GM21529 (cell line): ENCODE data around the gene ZDHHC11.
"Not testable (repeated sequence)": the region's sequence is repeated elsewhere in the genome, so short reads cannot be mapped to it uniquely, and the experiment has no call there.

ENCODE experiments used
- ATAC-seq: cut with Tn5 transposase; IDR thresholded peaks from one replicate; pipeline ENCODE4 v1.9.1; 2021; ENCODE audit not compliant: unreplicated experiment

ZDHHC11 gene

DNA sequence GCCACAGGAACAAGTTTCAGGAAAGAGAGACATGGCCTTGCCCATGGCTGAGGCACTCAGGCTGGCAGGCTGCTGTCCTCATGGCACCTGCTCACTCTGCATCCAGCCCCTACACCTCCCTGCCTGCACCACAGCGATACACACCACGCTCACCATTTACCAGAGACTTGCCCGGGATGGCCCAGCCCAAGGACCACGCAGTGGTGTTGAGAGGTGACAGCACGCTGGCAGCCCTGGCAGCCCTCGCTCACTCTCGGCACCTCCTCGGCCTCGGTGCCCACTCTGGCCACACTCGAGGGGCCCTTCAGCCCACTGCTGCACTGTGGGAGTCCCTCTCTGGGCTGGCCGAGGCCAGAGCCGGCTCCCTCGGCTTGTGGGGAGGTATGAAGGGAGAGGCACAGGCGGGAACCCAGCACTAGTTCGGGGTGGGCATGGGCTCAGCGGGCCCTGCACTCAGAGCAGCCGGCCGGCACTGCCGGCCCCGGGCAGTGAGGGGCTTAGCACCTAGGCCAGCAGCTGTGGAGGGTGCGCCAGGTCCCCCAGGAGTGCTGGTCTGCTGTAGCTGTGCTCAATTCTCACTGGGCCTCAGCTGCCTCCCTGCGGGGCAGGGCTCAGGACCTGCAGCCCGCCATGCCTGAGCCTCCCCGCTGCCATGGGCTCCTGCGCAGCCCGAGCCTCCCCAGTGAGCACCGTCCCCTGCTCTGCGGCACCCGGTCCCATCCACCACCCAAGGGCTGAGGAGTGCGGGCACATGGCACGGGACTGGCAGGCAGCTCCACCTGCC lies 86.6 kb downstream of the ZDHHC11 start:
- ATAC-seq, result no peak

DNA sequence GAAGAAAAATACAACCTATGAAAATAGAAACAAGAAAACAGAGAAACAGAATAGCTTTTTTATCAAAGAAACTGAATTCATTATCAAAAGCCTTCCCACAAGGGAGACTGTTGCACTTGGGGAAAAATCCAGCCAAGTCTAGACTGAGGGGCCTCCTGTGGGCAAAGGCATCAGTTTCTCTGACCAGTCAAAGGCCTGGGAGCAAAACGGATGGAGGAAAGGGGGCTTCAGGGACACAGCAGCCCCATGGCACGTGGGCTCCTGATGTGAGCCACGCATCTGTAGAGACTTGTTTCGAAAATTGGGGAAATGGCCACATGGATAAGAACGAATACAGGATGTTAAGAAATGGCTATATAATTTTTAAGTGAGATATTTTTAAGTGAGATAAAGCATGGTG lies 87.4 kb downstream of the ZDHHC11 start:
- no peak for ATAC-seq

DNA sequence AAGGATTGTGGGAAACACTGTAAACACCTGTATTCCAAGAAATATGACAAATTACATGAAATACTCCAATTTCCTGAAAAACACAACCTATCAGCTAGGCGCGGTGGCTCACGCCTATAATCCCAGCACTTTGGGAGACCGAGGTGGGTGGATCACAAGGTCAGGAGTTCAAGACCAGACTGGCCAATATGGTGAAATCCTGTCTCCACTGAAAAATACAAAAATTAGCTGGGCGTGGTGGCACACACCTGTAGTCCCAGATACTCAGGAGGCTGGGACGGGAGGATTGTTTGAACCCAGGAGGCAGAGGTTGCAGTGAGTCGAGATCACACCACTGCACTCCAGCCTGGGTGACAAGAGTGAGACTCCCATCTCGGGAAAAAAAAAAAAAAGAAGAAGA lies 87.8 kb downstream of the ZDHHC11 start:
- not testable (repeated sequence) for ATAC-seq

DNA sequence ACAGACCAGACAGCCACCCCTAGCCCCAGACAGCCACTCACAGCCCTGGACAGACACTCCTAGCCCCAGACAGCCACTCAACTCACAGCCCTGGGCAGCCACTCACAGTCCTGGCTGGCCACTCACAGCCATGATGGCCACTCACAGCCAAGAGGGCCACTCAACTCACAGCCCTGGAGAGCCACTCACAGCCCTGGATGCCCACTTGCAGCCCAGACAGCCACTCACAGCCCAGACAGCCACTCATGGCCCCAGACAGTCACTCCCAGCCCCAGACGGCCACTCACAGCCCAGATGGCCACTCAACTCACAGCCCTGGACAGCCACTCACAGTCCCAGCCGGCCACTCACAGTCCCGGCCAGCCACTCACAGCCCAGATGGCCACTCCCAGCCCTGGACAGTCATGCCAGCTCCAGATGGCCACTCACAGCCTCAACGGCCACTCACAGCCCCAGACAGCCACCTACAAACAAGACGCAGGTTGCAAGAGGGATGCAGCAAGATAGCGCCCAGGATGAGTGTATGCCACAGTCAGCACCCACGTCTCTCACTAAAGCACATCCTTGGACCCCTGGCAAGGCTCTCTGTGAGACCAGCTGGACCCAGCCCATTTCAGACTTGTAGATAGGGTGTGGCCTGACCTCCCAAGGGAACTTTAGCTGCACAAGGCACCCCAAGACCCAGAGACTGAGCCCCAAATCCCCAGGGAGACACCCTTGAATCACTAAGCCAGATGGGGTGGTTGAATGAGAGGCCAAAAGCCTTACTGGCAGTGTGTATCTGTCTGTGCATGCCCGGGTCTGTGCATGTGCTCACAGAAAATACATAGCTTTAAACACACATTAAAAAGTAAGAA lies 88.7 kb downstream of the ZDHHC11 start:
- ATAC-seq, result no peak

DNA sequence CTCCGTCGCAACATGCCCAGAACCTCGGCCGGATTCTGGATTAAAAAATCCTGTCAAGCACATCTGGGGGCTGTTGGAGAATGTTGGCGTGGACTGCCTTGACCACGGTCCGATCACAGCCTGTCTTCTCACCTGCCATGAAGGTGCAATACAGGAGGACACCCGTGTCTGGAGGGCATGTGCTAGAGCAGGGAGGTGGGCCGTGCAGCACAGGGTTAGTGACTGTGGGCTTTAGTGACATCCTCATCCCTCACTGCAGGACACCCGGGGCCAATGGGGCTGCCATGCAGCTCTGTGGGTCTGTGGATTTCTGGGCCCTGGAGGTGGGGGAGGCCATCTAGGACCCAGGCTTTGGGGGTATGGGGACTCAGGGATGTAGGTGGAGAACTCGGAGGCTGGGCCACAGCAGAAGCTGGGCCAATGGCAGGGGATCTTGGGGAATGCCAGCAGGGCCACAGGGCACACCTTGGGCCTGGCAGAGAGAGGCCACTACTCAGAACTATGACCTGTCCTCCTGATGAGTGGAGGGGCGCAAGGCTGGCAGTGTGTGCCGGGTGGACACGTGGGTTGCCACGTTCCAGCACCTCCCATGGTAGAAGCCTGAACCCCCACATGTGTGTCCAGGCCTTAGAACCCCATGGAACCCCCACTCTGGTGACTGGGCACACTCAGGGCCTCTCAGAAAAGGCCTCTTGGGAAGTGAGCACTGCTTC lies 89.6 kb downstream of the ZDHHC11 start:
- ATAC-seq, result no peak

DNA sequence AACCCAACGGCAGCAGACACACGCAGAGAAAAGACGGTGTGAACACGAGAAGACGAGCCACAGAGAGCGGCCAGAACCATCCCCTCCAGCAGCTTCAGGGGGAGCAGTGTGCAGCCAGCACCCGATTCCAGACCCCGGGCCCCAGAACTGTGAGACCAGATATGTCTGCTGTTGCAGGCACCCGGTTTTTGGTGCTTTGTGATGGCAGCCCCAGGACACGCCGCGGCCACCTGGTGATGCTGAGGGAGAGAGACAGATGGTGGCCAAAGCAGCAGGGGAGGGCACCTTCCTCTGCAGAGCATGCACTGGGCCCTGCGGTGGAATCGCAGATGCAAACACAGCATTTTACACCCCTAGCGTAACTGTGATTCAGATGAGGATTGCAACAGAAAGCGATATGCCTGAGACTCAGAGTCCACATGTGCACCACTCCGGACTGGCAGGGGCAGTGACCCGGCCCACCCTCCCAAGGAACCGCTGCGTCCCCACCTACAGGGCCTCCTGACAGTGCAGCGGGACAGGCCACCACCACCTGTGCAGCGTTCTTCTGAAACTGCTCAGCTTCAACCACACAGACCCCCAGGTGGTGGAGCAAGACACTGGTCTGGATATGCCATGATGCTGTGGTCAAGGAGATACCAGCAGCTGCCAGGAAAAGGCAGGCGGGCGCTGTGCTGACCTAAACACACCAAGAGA lies 90.3 kb downstream of the ZDHHC11 start:
- no peak for ATAC-seq

DNA sequence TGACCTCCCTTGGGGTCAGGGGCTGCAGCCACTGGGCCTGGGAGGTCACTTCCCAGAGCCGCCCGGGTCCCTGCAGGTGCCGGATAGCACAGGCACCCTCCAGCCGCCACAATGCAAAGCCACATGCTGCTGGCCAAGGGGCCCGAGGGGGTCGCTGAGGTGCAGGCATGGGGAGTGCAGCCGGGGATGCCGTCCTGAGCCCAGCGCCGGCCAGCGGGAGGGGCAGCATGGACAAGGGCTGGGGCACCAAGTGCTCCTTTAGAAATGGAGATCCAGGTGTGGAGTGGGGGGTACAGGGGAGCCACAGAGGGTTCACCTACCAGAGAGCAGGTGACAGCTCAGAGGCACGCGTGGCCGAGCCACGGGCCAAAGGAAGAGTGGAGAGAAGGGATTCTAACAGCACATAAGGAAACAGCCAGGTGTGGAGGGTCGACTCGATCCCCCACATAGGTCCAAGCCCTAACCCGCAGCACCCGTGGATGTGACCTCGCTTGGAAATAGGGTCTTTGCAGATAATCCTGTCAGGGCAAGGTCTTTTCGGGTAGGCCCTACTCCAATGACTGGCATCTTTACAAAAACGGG lies 90.9 kb downstream of the ZDHHC11 start:
- no peak for ATAC-seq

DNA sequence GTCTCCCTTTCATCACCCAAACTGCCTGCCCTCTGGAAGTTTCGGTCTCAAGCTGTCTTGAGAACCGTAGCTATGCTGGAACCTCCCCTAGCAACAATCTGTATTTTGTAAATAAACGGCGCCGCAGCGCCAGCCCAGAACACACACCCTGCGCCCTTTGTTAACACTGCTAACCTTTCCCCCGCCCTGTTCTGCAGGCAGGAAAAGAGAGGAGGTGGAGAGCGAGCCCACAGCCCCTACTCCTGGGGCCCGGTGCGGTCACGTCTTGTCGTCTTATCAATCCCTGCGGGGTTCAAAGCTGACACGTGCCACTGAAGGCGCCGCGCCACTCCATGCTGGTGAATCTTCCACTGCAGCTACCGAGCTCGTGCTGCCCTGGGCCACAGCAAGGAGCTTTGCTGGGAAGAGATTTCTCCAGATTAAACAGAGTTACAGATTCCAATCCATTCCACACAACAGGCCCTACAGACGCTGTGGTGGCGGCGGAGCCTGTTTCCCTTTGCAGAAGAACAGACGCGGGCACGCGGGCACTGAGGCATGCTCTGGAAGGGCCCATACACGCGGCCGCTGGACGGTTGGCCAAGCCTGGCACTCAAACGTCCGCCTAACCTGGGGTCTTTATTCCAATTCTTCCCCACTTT lies 91.6 kb downstream of the ZDHHC11 start:
- ATAC-seq, result no peak

DNA sequence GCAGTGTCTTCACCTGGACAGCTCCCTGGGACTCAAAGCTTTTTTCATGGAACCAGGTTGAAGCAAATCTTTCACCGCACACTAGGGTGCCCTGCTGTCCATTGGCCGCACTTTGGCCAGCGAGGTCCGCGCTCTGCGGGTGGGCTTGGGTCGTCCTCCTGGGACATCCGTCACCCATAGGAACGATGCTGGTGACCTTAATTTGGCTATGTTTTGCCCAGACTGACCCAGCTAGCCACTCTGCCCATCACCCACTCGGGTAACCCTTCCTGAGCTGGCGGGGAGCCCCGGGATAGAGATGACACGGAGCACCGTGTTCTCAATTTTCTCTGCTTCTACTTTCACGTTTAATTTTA lies 92.1 kb downstream of the ZDHHC11 start:
- ATAC-seq, result no peak

DNA sequence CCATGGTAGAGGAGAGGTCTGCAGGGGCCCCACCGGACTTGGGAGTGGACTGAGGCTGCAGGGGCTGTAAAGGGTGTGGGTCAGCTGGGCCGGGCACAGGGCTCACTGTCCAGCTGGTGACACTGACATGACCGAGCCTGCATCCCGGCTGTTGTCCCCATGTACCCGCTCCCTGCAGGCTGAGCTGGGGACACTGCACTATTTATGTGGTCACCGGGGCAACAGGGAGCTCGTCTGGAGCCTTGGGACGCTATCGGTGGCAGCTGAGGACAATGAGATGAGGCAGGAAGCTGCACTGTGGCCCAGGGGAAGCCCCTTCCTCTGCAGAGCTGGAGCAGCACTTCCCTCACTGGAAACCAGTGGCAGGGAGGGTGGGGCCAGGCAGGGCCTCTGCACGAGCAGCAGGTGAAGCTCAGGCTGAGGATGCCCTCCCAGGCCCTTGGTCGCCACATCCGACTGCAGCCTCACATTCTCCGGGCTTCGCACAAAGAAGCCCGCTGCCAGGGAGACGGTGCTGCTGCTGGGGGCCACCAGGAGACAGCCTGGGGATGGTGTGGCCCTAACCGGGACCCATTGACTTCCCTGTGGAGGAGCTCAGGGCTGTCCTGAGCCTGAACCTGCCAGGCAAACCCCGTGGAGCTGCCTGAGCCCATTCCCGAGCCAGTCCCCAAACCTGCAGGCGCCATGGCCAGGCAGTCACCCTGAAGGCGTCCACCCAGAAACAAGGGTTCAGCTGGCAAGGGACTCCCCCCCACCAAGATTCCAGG lies 92.7 kb downstream of the ZDHHC11 start:
- ATAC-seq, result no peak

DNA sequence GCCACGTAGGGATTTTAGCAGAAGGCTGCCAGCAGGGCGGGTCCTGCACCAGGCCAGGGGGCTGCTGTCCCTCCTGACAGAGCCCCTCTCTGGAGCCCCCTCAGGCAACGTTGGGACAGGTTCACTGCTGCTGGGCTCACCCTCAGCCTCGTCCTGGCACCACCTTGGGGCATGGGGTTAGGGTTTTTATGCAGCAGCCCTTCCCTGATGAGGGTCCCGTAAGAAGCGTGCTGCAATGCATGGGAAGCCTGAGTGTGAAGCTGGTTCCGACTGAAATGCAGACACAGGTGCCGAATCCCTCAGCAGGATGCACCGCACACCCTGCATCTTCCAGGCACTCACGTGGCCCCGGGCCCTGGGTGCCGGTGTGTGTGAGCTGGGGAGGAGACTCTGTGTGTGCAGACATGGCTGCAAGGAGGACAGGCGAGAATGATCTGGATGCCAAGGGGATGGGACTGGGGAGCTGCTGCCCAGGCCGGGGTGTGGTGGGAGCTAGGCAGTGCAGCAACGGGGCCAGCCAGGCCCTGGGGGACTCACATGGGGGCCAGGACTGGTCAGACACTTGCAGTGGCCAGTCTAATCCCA lies 93.3 kb downstream of the ZDHHC11 start:
- no peak for ATAC-seq

DNA sequence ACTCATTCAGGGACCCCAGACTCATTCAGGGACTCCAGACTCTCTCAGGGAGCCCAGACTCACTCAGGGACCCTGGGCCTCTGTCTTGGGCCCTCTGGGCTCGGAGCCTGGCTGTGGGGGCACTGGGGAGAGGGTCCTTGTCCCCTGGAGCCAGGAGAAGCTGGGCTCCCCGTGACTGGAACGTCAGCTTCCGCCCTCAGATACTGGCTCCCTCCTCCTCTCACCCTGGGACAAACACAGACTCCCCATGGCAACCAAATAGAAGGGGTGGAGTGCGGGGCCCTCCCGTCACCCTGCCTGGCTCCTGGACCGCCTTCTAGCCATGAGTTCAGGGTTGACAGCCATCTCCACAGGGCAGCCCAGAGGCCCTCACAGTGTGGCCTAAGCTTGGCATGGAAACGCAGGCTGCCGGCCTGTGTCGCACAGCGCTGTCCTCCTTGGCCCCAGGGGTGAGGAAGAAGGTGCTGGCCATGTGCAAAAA lies 93.9 kb downstream of the ZDHHC11 start:
- no peak for ATAC-seq

DNA sequence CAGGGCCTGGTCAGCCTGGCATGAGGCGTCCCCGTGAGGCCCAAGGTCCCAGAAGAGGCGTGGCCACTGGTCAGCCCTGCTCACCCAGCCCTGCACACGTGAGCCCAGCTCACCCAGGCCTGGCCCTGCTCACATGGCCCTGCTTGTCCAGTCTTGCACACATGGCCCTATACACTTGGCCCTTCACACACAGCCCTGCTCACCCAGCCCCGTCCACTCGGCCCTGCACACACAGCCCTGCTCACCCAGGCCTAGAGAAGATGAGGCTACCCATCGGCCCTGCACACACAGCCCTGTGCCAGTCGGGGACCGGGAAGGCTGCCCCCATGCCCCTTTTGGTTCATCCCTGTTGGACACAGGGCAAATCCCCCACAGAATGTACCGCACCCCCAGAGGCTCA lies 94.6 kb downstream of the ZDHHC11 start:
- ATAC-seq, result no peak

DNA sequence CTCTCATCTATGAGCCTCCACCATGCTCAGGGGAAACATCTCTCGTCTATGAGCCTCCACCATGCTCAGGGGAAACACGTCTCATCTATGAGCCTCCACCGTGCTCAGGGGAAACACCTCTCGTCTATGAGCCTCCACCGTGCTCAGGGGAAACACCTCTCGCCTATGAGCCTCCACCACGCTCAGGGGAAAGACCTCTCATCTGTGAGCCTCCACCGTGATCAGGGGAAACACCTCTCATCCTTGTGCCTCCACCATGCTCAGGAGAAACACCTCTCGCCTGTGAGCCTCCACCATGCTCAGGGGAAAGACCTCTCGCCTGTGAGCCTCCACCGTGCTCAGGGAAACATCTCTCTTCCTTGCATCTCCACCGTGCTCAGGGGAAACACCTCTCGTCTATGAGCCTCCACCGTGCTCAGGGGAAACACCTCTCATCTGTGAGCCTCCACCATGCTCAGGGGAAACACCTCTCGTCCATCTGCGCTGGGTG lies 96.6 kb downstream of the ZDHHC11 start:
- not testable (repeated sequence) for ATAC-seq

DNA sequence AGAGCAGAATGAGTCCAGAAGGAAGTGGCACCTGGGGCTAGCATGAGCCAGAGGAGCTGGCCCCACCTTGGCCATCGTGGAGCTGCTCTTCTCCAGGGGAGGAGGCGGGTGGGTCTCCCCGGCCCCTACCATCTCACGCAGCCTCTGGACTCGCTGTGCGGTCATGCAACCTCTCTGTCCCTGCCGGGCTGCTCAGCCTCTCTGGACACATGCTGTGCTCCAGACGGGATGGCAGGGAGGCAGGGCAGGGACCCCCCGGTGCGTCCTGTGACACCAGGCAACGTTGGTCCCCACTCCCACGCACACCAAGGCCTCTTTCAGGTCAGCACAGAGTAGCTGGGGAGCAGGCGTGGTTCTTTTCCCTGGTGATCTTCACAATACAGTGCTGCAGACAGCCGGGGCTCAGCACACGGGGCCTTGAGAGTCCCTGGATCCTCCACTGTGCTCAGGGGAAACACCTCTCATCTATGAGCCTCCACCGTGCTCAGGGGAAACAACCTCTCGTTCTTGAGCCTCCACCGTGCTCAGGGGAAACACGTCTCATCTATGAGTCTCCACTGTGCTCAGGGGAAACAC lies 97.1 kb downstream of the ZDHHC11 start:
- ATAC-seq, result not testable (repeated sequence)

DNA sequence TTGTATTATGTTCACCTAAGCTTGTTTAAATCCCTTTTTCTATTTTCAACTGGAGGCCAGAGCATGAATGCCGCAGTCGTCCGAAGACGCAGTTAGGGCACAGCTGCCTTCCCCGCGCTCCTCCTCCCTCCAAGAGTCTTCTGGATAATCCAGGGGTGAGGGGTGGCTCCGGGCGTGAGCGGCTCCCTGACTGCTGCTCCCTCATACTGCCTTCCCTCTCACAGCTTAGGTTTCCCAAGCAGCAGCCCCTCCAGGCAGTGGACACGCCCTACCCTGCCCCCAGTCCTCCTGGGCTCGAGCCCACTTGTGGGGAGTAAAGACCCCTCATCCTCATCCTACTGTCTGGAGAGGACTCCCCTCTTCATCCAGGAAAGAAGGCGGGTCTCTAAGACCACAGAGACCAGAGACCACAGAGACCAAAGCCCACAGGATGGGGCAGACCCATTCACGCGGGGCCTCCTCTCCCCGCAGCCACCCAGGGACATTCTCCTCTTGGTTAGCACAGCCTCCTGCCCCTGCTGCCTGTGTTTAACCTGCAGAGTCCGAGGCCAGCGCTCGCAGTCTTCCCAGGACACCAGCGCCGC lies 98.2 kb downstream of the ZDHHC11 start:
- not testable (repeated sequence) for ATAC-seq

DNA sequence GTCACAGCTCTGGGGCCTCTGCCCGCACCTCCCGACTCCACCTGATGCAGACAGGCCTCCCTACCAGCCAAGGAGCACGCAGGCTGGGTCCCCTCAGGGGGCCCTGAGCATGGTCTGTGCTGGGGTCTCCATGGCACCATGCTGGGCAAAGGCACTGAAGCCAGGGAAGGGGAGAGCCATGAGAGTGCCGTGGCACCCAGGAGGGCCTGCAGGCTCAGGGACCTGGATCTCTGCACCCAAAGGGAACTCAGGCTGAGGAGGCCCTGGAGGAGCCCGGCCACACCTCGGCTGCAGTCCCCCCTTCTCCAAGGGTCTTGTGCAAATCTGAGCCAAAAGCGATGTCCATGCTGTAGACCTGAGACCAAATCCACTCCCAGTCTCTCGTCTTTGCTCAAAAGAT lies 98.8 kb downstream of the ZDHHC11 start:
- not testable (repeated sequence) for ATAC-seq

DNA sequence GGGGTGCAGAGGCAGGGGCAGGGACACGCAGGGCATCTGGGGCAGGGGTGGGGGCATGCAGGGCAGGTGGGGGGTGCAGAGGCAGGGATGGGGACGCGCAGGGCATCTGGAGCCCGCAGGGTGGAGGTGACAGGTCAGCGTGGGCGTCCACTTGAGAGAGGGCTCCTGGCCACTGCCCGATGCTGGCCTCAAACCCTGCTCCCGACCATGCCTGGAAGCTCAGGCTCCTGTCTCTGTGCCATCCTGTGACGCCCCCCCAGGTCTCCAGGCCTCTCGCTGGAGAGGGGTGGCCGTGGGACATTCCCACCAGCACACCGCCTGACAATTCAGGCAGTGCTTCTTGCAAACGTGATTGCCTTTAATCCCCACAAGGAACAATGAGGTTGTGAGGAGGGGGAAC lies 99.3 kb downstream of the ZDHHC11 start:
- ATAC-seq, result no peak
